Measurements from ENCODE around the gene RCAN1.

GRCh38 chr21:34501716-34502115 lies 113.2 kb downstream of the RCAN1 start:
- TF ChIP-seq CTCF (IDR thresholded peaks at IDR 0.05) (no peak), POLR2A (IDR thresholded peaks at IDR 0.05) (no peak)
